HG03378 (cell line): ENCODE results near the gene ABCC1.
A peak's percentile ranks its signal among the peaks of the same experiment; 100 is the strongest.
"Not testable (repeated sequence)": the region's sequence is repeated elsewhere in the genome, so short reads cannot be mapped to it uniquely, and the experiment has no call there.

Source experiments
- ATAC-seq: cut with Tn5 transposase; IDR thresholded peaks from one replicate; pipeline ENCODE4 v1.9.1; 2021; ENCODE audit warnings: mild to moderate bottlenecking, moderate library complexity; ENCODE audit not compliant: unreplicated experiment

ABCC1 gene

GRCh38 chr16:16127469-16128116 is 178.2 kb downstream of the ABCC1 start:
- ATAC-seq = peak; percentile 47

GRCh38 chr16:16131204-16131603 is 181.8 kb downstream of the ABCC1 start:
- ATAC-seq = no peak

- ATAC-seq = no peak
Observed at GRCh38 chr16:16131659-16132058, 182.2 kb downstream of the ABCC1 start.

GRCh38 chr16:16133943-16134604 is 184.7 kb downstream of the ABCC1 start:
- ATAC-seq = no peak

- no peak for ATAC-seq
Observed at GRCh38 chr16:16136588-16136987, 187.2 kb downstream of the ABCC1 start.

GRCh38 chr16:16137110-16137509 is 187.7 kb downstream of the ABCC1 start:
- ATAC-seq = no peak

- no peak for ATAC-seq
Observed at GRCh38 chr16:16138034-16138635, 188.7 kb downstream of the ABCC1 start.

GRCh38 chr16:16139061-16139460 is 189.6 kb downstream of the ABCC1 start:
- no peak for ATAC-seq

- ATAC-seq = no peak
Observed at GRCh38 chr16:16139806-16140205, 190.4 kb downstream of the ABCC1 start.

- ATAC-seq = no peak
Observed at GRCh38 chr16:16140537-16140936, 191.1 kb downstream of the ABCC1 start.

- no peak for ATAC-seq
Observed at GRCh38 chr16:16141141-16141540, 191.7 kb downstream of the ABCC1 start.

- no peak for ATAC-seq
Observed at GRCh38 chr16:16141784-16142396, 192.5 kb downstream of the ABCC1 start.

- no peak for ATAC-seq
Observed at GRCh38 chr16:16143038-16143763, 193.8 kb downstream of the ABCC1 start.

- ATAC-seq = no peak
Observed at GRCh38 chr16:16143931-16144330, 194.5 kb downstream of the ABCC1 start.

- ATAC-seq = no peak
Observed at GRCh38 chr16:16144416-16144815, 195.0 kb downstream of the ABCC1 start.

- ATAC-seq = no peak
Observed at GRCh38 chr16:16145286-16145685, 195.9 kb downstream of the ABCC1 start.

GRCh38 chr16:16146380-16147315 is 197.2 kb downstream of the ABCC1 start:
- ATAC-seq = no peak

- no peak for ATAC-seq
Observed at GRCh38 chr16:16147316-16147999, 198.0 kb downstream of the ABCC1 start.

GRCh38 chr16:16148000-16148599 is 198.7 kb downstream of the ABCC1 start:
- not testable (repeated sequence) for ATAC-seq
